SK-N-SH (cell line): ENCODE data around the gene TMEM62.

Experiments
- CTCF ChIP-seq: fragments of 200-600 bp; sonication (generic); IDR thresholded peaks from 2 replicates; pipeline ENCODE4 v1.6.1; 2017; ENCODE audit warnings: antibody characterized with exemption, mild to moderate bottlenecking, moderate library complexity
- EZH2phosphoT487 ChIP-seq: fragments of 200-600 bp; sonication (generic); IDR thresholded peaks from 2 replicates; pipeline ENCODE4 v1.6.1; 2017; ENCODE audit warnings: low read depth, mixed run types, mild to moderate bottlenecking, antibody characterized with exemption, moderate library complexity, borderline replicate concordance
- FOSL2 ChIP-seq: IDR thresholded peaks from 2 replicates; pipeline ENCODE4 v1.4.0; 2012; ENCODE audit warnings: low read depth, mild to moderate bottlenecking, moderate library complexity, borderline replicate concordance
- FOXJ3 ChIP-seq: sonication (generic); formaldehyde crosslinking; IDR thresholded peaks from 2 replicates; pipeline ENCODE4 v1.5.1; 2020; ENCODE audit warnings: mild to moderate bottlenecking, missing genetic modification reagents
- FOXM1 ChIP-seq: IDR thresholded peaks from 2 replicates; pipeline ENCODE4 v1.4.0; 2012; ENCODE audit warnings: low read depth, mild to moderate bottlenecking
- GABPA ChIP-seq: IDR thresholded peaks from 2 replicates; pipeline ENCODE4 v1.4.0; 2012; ENCODE audit warnings: low read depth, mild to moderate bottlenecking
- JUND ChIP-seq: IDR thresholded peaks from 2 replicates; pipeline ENCODE4 v1.4.0; 2012
- MAX ChIP-seq: IDR thresholded peaks from 2 replicates; pipeline ENCODE4 v1.4.0; 2012; ENCODE audit warnings: low read depth
- PBX3 ChIP-seq: IDR thresholded peaks from 2 replicates; pipeline ENCODE4; 2012
- RAD21 ChIP-seq: IDR thresholded peaks from 2 replicates; pipeline ENCODE4 v1.6.1; 2012; ENCODE audit warnings: mild to moderate bottlenecking, low read length
- REST ChIP-seq: IDR thresholded peaks from 2 replicates; pipeline ENCODE4 v1.6.1; 2012; ENCODE audit warnings: mild to moderate bottlenecking, low read depth, low read length, moderate library complexity
- RXRA ChIP-seq: IDR thresholded peaks from 2 replicates; pipeline ENCODE4 v1.4.0; 2012; ENCODE audit warnings: low read depth, mild to moderate bottlenecking, borderline replicate concordance
- SMC3 ChIP-seq: IDR thresholded peaks from 2 replicates; pipeline ENCODE4 v1.6.1; 2012; ENCODE audit warnings: low read depth, low read length, improper control_type of control experiment
- USF2 ChIP-seq: fragments of 150-350 bp; IDR thresholded peaks from 2 replicates; pipeline ENCODE4 v1.6.1; 2017; ENCODE audit warnings: antibody characterized with exemption, low read length, low read depth, borderline replicate concordance

- TF ChIP-seq CTCF (no peak), JUND (no peak), SMC3 (no peak), FOSL2 (no peak), REST (no peak), RXRA (no peak), PBX3 (no peak), RAD21 (no peak), USF2 (no peak), EZH2phosphoT487 (no peak), MAX (no peak), GABPA (no peak), FOXJ3 (CRISPR knock-in tag) (no peak), FOXM1 (no peak)
Observed at GRCh38 chr15:43086551-43086950, 46.8 kb upstream of the TMEM62 start.
